CD8-positive, alpha-beta memory T cell (primary cell): Measurements from ENCODE around the gene DGKD. TPM values are rescaled to one million over a fixed set of nuclear protein-coding genes. Genes with fewer than 3 reads are reported as not detected.

ENCODE experiments used
- CTCF ChIA-PET: fragments of 350-600 bp; sonication (Branson Sonifier 250); formaldehyde crosslinking; loops from one replicate; lab custom pipeline; 2021; ENCODE audit warnings: antibody characterized with exemption; lab: Charles Lee
- POLR2A ChIA-PET: fragments of 350-600 bp; sonication (Branson Sonifier 250); formaldehyde crosslinking; loops from one replicate; lab custom pipeline; 2021; ENCODE audit warnings: antibody characterized with exemption; lab: Charles Lee
- DNase-seq, 5 donors: peaks; one replicate each; pipeline versions ENCODE4 v3.0.0 to v3.0.0-alpha.2; 2020 to 2022; ENCODE audit warnings: mixed read lengths in 1 of 5
- H3K27ac ChIP-seq: one replicate; pipeline ENCODE4 v1.7.0; 2013; ENCODE audit warnings: low read depth, mild to moderate bottlenecking, low read length, moderate library complexity
- H3K27me3 ChIP-seq: 2 replicates; pipeline ENCODE4 v1.7.0; 2013; ENCODE audit warnings: low read length, mild to moderate bottlenecking; ENCODE audit not compliant: insufficient read depth, poor library complexity, severe bottlenecking
- H3K36me3 ChIP-seq: 2 replicates; pipeline ENCODE4 v1.7.0; 2013; ENCODE audit warnings: mild to moderate bottlenecking, low read length, moderate library complexity; ENCODE audit not compliant: insufficient read depth
- H3K4me1 ChIP-seq: 2 replicates; pipeline ENCODE4 v1.7.0; 2013; ENCODE audit warnings: mild to moderate bottlenecking, low read length, moderate library complexity; ENCODE audit not compliant: insufficient read depth
- H3K4me3 ChIP-seq: 2 replicates; pipeline ENCODE4 v1.7.0; 2013; ENCODE audit warnings: mild to moderate bottlenecking, low read length
- H3K9me3 ChIP-seq: 2 replicates; pipeline ENCODE4 v1.7.0; 2013; ENCODE audit warnings: mild to moderate bottlenecking, low read length
- H3K27ac Mint-ChIP-seq, 8 donors: one replicate each; pipeline ENCODE4 v1.8.0; 2020 to 2021; ENCODE audit warnings: mixed read lengths in 8 of 8, mild to moderate bottlenecking in 6 of 8, inconsistent platforms in 3 of 8, moderate library complexity in 3 of 8
- H3K27me3 Mint-ChIP-seq, 2 donors: one replicate each; pipeline ENCODE4 v1.8.0; 2020 to 2021; ENCODE audit warnings: mixed read lengths in 2 of 2, mild to moderate bottlenecking in 1 of 2, moderate library complexity in 1 of 2
- H3K36me3 Mint-ChIP-seq, 3 donors: one replicate each; pipeline ENCODE4 v1.8.0; 2020 to 2021; ENCODE audit warnings: mixed read lengths in 3 of 3, inconsistent platforms in 1 of 3, mild to moderate bottlenecking in 1 of 3
- H3K4me1 Mint-ChIP-seq, 3 donors: one replicate each; pipeline ENCODE4 v1.8.0; 2020 to 2021; ENCODE audit warnings: mixed read lengths in 3 of 3, inconsistent platforms in 1 of 3, mild to moderate bottlenecking in 1 of 3
- H3K4me3 Mint-ChIP-seq, 7 donors: one replicate each; pipeline ENCODE4 v1.8.0; 2020 to 2021; ENCODE audit warnings: mixed read lengths in 7 of 7, mild to moderate bottlenecking in 6 of 7, moderate library complexity in 4 of 7, inconsistent platforms in 2 of 7
- H3K9me3 Mint-ChIP-seq, 5 donors: one replicate each; pipeline ENCODE4 v1.8.0; 2020 to 2022; ENCODE audit warnings: mixed read lengths in 5 of 5, mild to moderate bottlenecking in 3 of 5, moderate library complexity in 2 of 5, inconsistent platforms in 1 of 5
- polyA plus RNA-seq: library from polyadenylated mRNA; unstranded; fragments of 300-500 nt; fragmentation: Illumina TruSeq; gene quantifications from one replicate; pipeline ENCODE4 v1.2.3, GENCODE V29; 2021
- total RNA-seq, 2 experiments: library from RNA; stranded (reverse); gene quantifications; one replicate each; pipeline ENCODE4 v1.2.3, GENCODE V29; 2021

The DGKD gene
- total and polyA plus RNA-seq, 3 experiments from 2014 or later, result 32.6 to 61.9 (median 54.2) TPM

DNA sequence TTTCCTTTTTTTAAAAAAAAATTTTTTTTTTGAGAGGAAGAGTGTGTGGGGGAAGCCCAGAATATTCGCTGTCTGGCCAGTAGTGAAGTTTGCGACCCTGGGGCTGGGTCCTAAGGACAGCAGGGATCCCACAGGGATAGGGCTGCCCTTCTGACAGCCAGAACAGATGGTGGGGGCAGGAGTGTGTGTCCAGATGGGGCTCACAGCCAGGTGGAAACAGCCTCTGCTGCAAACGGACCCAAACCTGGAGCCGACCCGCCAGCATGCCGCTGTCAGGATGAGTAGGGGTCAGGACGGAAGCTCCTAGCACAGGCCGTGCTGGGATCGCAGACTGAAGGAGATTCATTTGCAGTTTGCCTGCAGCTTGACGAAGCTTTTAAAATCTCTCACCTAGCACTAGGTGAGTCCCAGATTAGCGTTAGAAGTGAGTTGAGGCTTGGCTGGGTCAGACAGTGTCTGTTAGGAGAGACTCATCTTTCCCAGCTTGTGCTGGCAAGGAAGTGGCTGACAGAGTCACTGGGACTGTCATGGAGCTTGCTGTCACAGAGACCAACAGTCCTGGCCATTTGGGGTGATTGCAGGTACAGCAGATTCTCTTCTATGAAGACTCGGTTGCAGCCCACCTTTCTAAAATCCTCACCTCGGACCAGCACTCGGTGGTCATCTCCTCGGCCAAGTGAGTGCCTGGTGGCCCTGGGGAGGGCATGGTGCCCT is 93.4 kb downstream of the DGKD start:
- Histone ChIP-seq H3K9me3 (no peaks in the 10 kb centered on the region), H3K4me1 (peaks cover 13% of the 10 kb centered on the region), H3K36me3 (peaks cover 72% of the 10 kb centered on the region), H3K27me3 (no peaks in the 10 kb centered on the region), H3K27ac (no peak overlapping the region), H3K4me3 (no peak overlapping the region)
- DNase-seq, result peak in 1 of 5 donors; percentile 48
- peak overlapping the region in 1 of 8 donors; percentile 11 for H3K27ac Mint-ChIP-seq
- peaks cover 16 to 95% (median 26%) of the 10 kb centered on the region in 3 donors for H3K36me3 Mint-ChIP-seq
- no peaks in the 10 kb centered on the region for H3K9me3 Mint-ChIP-seq
- ChIA-PET CTCF (interaction anchor here (1.3 to 4.0 kb wide), 2 partner anchors 44 to 47 kb away, joined by 3 to 22 read pairs; no protein-coding TSS in a partner anchor), POLR2A (no interaction called here)
- H3K4me3 Mint-ChIP-seq, result no peak overlapping the region
- H3K4me1 Mint-ChIP-seq, result peaks cover 11 to 17% (median 12%) of the 10 kb centered on the region in 3 donors
- peaks cover 0 to 2% of the 10 kb centered on the region in 2 donors for H3K27me3 Mint-ChIP-seq

GRCh38 chr2:233448220-233448559 is 93.9 kb downstream of the DGKD start:
- Mint-ChIP-seq H3K4me3 (no peak overlapping the region), H3K27ac (peak overlapping the region in 2 of 8 donors; percentile 10 to 11), H3K9me3 (no peaks in the 10 kb centered on the region), H3K4me1 (peaks cover 9 to 13% (median 10%) of the 10 kb centered on the region in 3 donors), H3K27me3 (peaks cover 0 to 2% of the 10 kb centered on the region in 2 donors), H3K36me3 (peaks cover 16 to 95% (median 25%) of the 10 kb centered on the region in 3 donors)
- H3K9me3 ChIP-seq, result no peaks in the 10 kb centered on the region
- no peak overlapping the region for H3K27ac ChIP-seq
- DNase-seq, result peak in 1 of 5 donors; percentile 39
- H3K27me3 ChIP-seq, result no peaks in the 10 kb centered on the region
- POLR2A ChIA-PET, result no interaction called here
- H3K36me3 ChIP-seq, result peaks cover 75% of the 10 kb centered on the region
- peaks cover 8% of the 10 kb centered on the region for H3K4me1 ChIP-seq
- H3K4me3 ChIP-seq, result no peak overlapping the region
- CTCF ChIA-PET, result interaction anchor here (1.3 to 4.0 kb wide), 2 partner anchors 45 to 47 kb away, joined by 3 to 22 read pairs; no protein-coding TSS in a partner anchor

GRCh38 chr2:233448575-233448974 is 94.3 kb downstream of the DGKD start:
- CTCF ChIA-PET, result interaction anchor here (4.0 kb wide), 1 partner anchor 45 kb away, joined by 22 read pairs; no protein-coding TSS in a partner anchor

DNA sequence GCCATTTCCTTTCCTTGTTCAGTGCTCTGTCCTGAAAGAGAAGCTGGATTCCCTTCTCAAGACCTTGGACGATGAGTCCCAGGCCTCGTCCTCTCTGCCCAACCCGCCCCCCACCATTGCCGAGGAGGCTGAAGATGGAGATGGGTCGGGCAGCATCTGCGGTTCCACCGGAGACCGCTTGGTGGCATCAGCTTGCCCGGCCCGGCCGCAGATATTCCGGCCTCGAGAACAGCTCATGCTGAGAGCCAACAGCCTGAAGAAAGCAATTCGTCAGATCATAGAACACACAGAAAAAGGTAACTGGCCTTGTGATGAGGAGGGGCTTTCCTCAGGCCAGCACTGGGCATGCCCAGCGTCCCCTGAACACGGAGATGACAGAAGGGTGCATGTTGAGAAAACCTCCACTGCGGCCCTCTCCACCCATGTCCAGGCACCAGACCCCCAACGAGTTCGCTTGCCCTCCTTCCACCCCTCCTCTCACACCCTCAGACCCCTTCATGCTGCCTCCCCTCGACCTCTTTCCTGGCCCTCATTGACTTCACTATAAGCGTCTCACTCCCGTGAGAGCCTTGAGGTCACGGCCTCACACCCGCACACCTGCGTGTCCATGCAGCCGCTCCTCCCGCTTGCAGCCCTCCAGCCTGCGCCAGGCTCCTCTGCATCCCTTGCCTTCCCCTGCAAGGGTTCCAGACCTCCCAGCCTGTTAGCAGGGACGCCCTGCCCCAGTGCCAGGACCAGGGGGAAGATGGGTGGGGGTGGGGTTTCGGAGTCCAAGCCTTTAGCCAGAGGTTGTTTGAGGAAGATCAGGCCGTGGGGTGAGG is 95.0 kb downstream of the DGKD start:
- Mint-ChIP-seq H3K9me3 (no peaks in the 10 kb centered on the region), H3K4me1 (peaks cover 0 to 3% (median 2%) of the 10 kb centered on the region in 3 donors), H3K4me3 (peak overlapping the region in 1 of 7 donors; percentile 72), H3K27ac (peak overlapping the region in 1 of 8 donors; percentile 50), H3K27me3 (peaks cover 0 to 4% of the 10 kb centered on the region in 2 donors), H3K36me3 (peaks cover 13 to 95% (median 19%) of the 10 kb centered on the region in 3 donors)
- DNase-seq, result peak in 1 of 5 donors; percentile 34
- H3K4me1 ChIP-seq, result no peaks in the 10 kb centered on the region
- ChIA-PET CTCF (interaction anchor here (4.0 kb wide), 1 partner anchor 46 kb away, joined by 22 read pairs; no protein-coding TSS in a partner anchor), POLR2A (no interaction called here)
- H3K36me3 ChIP-seq, result peaks cover 83% of the 10 kb centered on the region
- H3K27me3 ChIP-seq, result no peaks in the 10 kb centered on the region
- no peak overlapping the region for H3K4me3 ChIP-seq
- no peaks in the 10 kb centered on the region for H3K9me3 ChIP-seq
- no peak overlapping the region for H3K27ac ChIP-seq

More at GRCh38 chr2:233448575-233448974, 94.3 kb downstream of the DGKD start:
- Mint-ChIP-seq H3K9me3 (no peaks in the 10 kb centered on the region), H3K27me3 (peaks cover 0 to 2% of the 10 kb centered on the region in 2 donors), H3K36me3 (peaks cover 14 to 95% (median 21%) of the 10 kb centered on the region in 3 donors), H3K27ac (no peak overlapping the region), H3K4me1 (peaks cover 5 to 9% (median 6%) of the 10 kb centered on the region in 3 donors), H3K4me3 (no peak overlapping the region)
- Histone ChIP-seq H3K27me3 (no peaks in the 10 kb centered on the region), H3K4me1 (peaks cover 5% of the 10 kb centered on the region), H3K4me3 (no peak overlapping the region), H3K36me3 (peaks cover 79% of the 10 kb centered on the region), H3K9me3 (no peaks in the 10 kb centered on the region), H3K27ac (no peak overlapping the region)
- peak in 1 of 5 donors; percentile 18 for DNase-seq
- POLR2A ChIA-PET, result no interaction called here

DNA sequence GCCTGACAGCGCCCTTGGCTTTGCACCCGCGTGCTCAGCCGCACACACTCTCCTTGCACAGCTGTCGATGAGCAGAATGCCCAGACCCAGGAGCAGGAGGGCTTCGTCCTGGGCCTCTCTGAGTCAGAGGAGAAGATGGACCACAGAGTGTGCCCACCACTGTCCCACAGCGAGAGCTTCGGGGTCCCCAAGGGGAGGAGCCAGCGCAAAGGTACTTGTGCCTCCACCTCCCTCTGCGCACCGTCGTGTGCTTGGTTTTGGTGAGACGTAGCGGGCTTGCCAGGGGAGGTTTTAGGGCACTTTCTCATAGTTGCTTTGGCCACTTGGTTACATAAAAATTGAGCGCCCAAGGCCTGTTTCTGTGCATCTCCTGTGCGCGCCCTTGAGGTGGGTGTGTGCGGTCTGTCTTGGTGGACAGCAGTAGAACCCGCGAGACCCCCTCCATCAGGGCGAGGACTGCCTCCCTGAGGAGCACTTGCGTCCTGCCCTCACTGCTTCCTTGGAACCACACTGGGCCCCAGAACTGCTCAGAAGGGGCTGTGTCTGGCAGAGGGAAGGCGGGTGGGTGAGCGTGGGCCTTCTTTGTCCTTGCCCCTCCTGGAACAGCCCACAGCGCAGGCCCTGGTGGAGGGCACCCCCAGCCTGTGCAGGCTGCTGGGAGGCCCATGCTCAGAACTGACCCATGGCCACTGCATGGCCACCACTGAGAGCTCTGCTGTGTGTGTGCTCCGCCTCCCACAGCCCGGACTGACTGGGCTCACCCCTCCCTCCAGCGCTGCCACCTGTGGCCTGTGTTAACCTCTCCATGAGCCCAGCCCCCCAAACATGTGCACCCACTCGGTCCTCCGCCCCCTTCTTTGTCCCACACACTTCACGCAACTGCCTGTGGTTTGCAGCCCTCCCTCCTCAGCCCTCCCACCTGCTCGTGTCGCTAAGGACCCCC is 95.9 kb downstream of the DGKD start:
- H3K36me3 Mint-ChIP-seq, result peaks cover 9 to 95% (median 24%) of the 10 kb centered on the region in 3 donors
- no peak overlapping the region for H3K4me3 Mint-ChIP-seq
- DNase-seq, result peak in 1 of 5 donors; percentile 45
- H3K9me3 Mint-ChIP-seq, result no peaks in the 10 kb centered on the region
- POLR2A ChIA-PET, result no interaction called here
- Histone ChIP-seq H3K9me3 (no peaks in the 10 kb centered on the region), H3K27me3 (no peaks in the 10 kb centered on the region), H3K27ac (no peak overlapping the region), H3K36me3 (peaks cover 83% of the 10 kb centered on the region), H3K4me1 (no peaks in the 10 kb centered on the region), H3K4me3 (no peak overlapping the region)
- peaks cover 0 to 4% of the 10 kb centered on the region in 2 donors for H3K27me3 Mint-ChIP-seq
- H3K27ac Mint-ChIP-seq, result no peak overlapping the region
- CTCF ChIA-PET, result interaction anchor here (4.0 kb wide), 1 partner anchor 47 kb away, joined by 22 read pairs; no protein-coding TSS in a partner anchor
- peaks cover 0 to 2% (median 0%) of the 10 kb centered on the region in 3 donors for H3K4me1 Mint-ChIP-seq

DNA sequence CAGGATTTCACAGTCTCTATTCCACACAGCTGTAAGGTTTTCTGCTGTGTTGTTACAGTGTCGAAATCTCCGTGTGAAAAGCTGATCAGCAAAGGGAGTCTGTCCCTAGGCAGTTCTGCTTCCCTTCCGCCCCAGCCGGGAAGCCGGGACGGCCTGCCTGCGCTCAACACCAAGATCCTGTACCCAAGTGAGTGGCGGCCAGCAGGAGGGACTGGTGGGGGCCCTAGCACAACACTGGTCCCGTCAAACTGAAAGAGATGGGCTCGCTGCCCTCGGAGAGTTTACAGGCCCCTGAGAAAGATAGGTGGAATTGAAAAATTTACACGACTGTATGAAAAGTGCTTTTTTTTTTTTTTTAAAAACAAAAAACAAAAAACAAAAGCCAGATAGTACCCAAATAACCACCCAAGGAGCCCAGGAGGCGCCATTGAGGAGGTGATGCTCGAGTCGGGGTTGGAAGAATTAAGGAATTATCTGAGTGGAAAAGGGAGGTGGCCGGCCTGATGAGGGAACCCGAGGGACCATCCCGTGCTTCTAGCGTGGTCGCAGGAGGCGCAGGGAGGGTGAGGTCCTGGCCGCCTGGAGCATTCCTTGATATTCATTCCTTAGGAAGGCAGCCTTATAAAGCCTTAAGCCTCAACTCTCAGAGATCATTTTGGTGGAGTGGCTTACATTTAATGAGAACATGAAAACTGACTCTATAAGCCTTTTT is 96.7 kb downstream of the DGKD start:
- ChIA-PET POLR2A (no interaction called here), CTCF (no interaction called here)
- Mint-ChIP-seq H3K27ac (no peak overlapping the region), H3K36me3 (peaks cover 9 to 95% (median 23%) of the 10 kb centered on the region in 3 donors), H3K4me3 (no peak overlapping the region), H3K27me3 (peaks cover 0 to 4% of the 10 kb centered on the region in 2 donors), H3K4me1 (peaks cover 0 to 2% (median 0%) of the 10 kb centered on the region in 3 donors), H3K9me3 (no peaks in the 10 kb centered on the region)
- no peak overlapping the region for H3K4me3 ChIP-seq
- no peaks in the 10 kb centered on the region for H3K27me3 ChIP-seq
- H3K9me3 ChIP-seq, result no peaks in the 10 kb centered on the region
- peaks cover 84% of the 10 kb centered on the region for H3K36me3 ChIP-seq
- DNase-seq, result peak in 1 of 5 donors; percentile 34
- no peaks in the 10 kb centered on the region for H3K4me1 ChIP-seq
- H3K27ac ChIP-seq, result no peak overlapping the region

GRCh38 chr2:233451950-233452349 is 97.7 kb downstream of the DGKD start:
- H3K27me3 ChIP-seq, result no peaks in the 10 kb centered on the region
- CTCF ChIA-PET, result interaction anchor here (0.7 to 1.0 kb wide), 2 partner anchors 9 to 13 kb away, joined by 3 read pairs; no protein-coding TSS in a partner anchor
- no peak overlapping the region for H3K4me3 ChIP-seq
- H3K27ac Mint-ChIP-seq, result no peak overlapping the region
- H3K4me1 ChIP-seq, result no peaks in the 10 kb centered on the region
- H3K9me3 Mint-ChIP-seq, result no peaks in the 10 kb centered on the region
- peaks cover 9 to 98% (median 22%) of the 10 kb centered on the region in 3 donors for H3K36me3 Mint-ChIP-seq
- H3K36me3 ChIP-seq, result peaks cover 83% of the 10 kb centered on the region
- POLR2A ChIA-PET, result no interaction called here
- no peaks in the 10 kb centered on the region for H3K9me3 ChIP-seq
- peaks cover 0 to 2% (median 0%) of the 10 kb centered on the region in 3 donors for H3K4me1 Mint-ChIP-seq
- H3K27ac ChIP-seq, result no peak overlapping the region
- DNase-seq, result peak in 1 of 5 donors; percentile 15
- H3K27me3 Mint-ChIP-seq, result peaks cover 0 to 4% of the 10 kb centered on the region in 2 donors
- H3K4me3 Mint-ChIP-seq, result no peak overlapping the region
